ENCODE results near the gene FHOD1.

Gene FHOD1

DNA sequence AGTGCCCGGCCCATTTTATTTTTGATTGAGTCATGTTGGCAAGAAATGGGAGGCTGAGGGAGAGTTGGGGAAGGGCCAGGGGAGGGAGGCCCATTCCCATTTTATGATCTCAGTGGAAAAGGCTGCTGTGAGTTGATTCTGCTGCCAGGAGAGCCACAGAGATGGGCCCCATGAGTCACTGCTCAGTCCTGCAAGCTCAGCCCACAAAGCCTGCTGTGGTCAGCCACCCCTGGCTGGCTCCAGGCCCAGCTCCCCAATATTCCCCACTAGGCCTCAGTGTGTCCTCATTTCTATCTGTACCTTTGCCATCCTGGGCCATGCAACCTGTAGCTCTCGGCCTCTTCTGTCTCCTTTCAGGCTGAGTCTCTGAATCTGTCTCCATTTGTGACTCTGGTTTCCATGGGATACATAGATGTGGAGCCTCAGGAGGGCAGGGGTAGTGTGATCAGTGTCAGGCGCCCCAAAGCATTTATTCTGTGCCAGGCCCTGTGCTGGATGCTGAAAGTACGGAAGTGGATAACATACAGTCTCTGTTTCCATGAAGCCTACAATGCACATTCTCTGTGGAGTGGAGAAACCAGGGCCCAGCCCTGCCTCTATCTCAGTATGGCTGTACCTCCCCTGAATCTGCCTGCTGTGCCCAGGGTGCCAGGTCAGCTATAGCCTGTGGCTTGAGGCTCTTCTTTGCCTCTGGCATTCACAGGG is 30.2 kb upstream of the FHOD1 start:
- no peak for DNase-seq (ENCODE audit: low read depth in 2 of 2)

DNA sequence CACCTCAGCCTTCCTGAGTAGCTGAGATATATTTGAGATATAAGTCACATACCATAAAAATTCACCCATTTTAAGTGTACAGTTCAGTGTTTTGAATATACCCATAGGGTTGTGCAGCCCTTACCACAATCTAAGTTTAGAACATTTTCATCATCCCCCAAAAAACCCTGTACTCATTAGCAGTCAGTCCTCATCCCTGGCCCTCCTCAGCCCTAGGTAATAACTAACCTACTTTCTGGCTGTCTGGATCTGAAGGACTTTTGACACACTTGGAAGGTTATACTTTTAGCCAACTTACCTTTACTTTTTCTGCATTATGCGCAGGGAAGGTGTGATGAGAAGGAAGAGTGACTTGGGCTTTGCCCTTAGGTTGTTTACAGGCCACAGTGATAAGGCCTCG is 28.0 kb upstream of the FHOD1 start:
- DNase-seq (ENCODE audit: low read depth in 2 of 2), result no peak

DNA sequence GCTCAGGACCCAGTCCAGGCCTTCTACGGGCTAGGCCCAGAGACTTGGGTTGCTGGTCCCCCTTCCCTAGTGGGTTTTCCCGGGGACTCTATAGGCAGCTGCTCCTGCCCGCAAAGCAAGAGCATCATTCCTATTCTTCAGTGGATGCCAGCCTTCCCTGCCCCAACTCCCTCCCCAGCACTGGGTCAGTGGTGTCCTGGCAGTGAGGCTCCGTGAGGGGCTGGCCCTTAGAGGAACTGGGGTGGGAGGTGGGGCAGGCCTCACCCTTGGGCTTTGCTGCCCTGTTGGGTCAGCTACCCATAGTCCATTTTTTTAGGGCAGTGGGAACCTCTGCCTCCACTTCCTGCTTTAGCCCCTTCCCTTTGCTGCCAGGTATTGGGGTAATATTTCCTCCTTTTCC is 24.2 kb upstream of the FHOD1 start:
- DNase-seq (ENCODE audit: low read depth in 2 of 2), result no peak

- DNase-seq (ENCODE audit: low read depth in 2 of 2), result no peak
Observed at GRCh38 chr16:67270931-67271338, 23.7 kb upstream of the FHOD1 start.

DNA sequence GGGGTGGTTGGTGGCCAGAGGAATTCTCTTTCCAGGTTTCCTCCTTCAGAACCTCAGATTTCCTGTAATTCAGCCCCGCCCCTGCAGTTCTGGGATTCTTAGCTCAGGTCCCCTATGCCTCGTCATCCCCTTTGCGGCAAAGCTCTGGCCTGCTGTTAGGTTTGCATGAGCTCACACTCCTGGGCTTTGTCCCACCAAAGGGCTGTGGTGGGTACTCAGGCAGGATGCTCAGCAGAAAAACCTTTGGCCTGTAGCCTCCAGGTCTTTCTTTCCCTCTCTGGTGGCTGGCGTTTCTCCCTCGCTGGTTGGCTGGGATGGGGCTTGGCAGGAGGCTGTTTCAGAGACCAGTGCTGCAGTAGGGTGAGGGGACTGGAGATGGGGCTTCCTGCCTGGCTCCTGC is 22.5 kb upstream of the FHOD1 start:
- no peak for DNase-seq (ENCODE audit: low read depth in 2 of 2)

DNA sequence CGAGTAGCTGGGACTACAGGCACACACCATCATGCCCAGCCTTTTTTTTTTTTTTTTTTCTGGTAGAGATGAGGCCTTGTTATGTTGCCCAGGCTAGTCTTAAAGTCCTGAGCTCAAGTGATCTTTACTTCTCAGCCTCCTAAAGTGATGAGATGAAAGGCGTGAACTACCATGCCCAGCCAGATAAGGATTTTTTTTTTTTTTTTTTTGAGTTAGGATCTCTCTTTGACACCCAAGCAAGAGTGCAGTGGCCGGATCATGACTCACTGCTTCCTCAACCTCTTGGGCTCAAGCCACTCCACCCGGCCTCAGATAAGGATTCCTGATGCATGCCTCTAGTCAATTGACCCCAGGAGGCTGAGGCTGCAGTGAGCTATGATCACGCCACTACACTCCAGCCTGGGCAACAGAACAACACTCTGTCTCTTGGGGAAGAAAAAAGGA is 20.9 kb upstream of the FHOD1 start:
- no peak for DNase-seq (ENCODE audit: low read depth in 2 of 2)

DNA sequence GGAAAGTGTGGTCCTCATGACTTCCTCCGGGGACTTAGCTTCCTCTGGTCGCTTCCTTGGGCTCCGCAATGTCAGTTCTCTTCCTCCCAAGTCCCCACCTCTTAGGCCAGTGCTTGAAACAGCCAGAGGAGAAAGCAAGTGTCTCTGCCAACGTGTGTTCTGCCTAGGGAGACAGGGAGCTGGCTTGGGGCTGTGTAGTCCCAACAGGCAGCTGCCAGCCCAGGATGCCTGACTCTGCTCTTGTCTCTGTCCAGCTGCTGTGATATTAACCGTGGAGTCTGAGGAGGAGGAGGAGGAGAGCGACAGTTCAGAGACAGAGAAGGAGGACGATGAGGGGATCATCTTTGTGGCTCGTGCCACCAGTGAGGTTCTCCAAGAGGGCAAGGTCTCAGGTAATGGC is 18.6 kb upstream of the FHOD1 start:
- DNase-seq (ENCODE audit: low read depth in 2 of 2), result no peak

DNA sequence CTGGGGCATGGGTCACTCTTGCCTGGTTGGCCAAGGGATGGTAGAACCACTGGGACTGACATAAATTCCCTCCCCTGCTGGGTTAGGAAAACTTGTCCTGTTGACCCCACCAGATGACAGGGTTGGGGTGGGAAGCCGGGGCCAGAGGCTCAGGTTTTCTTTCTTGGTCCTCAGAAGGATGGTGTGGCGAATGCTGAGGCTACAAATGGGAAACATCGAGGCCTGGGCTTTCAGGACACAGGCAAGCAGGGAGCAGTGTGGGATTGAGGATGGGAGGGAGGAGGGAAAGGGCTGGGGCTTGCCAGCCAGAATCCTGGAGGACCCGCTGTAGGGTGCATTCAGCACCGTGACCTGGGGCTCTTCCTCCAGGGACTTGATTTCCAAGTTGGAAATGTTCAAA is 17.6 kb upstream of the FHOD1 start:
- DNase-seq (ENCODE audit: low read depth in 2 of 2), result no peak

- no peak for DNase-seq (ENCODE audit: low read depth in 2 of 2)
Observed at GRCh38 chr16:67264277-67264676, 17.0 kb upstream of the FHOD1 start.

GRCh38 chr16:67263201-67263600 is 15.9 kb upstream of the FHOD1 start:
- no peak for DNase-seq (ENCODE audit: low read depth in 2 of 2)

DNA sequence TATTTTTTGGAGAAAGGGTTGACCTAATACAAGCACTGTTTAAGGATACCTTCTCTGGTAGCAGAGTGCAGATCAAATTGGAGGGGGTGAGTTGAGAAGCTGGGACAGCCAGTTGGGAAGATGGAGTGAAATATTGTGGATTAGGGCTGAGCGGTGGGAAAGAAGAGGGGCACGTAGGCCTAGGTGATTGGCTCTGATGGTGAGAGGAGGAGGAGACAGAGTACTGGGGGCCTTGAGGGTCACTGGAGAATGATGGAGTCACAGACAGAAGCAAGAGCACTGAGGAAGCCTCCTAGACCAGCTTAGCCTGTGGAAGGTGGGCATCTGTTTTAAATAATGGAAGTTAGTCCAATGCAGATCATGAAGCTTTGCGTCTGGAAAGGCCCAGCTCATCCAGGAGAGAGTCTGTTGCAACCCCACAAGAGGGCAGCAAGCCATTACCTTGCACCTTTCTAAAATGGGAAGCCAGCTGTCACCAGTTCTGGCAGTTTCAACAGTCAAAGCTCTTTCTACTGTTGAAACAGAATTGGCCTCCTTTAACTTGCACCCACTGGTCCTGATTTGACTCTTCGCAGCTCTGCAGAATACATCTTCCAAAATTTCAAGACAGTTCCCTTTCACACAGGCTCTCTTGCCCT is 13.3 kb upstream of the FHOD1 start:
- no peak for DNase-seq (ENCODE audit: low read depth in 2 of 2)

GRCh38 chr16:67259705-67260104 is 12.4 kb upstream of the FHOD1 start:
- no peak for DNase-seq (ENCODE audit: low read depth in 2 of 2)

- DNase-seq (ENCODE audit: low read depth in 2 of 2), result no peak
Observed at GRCh38 chr16:67258161-67258835, 11.0 kb upstream of the FHOD1 start.

DNA sequence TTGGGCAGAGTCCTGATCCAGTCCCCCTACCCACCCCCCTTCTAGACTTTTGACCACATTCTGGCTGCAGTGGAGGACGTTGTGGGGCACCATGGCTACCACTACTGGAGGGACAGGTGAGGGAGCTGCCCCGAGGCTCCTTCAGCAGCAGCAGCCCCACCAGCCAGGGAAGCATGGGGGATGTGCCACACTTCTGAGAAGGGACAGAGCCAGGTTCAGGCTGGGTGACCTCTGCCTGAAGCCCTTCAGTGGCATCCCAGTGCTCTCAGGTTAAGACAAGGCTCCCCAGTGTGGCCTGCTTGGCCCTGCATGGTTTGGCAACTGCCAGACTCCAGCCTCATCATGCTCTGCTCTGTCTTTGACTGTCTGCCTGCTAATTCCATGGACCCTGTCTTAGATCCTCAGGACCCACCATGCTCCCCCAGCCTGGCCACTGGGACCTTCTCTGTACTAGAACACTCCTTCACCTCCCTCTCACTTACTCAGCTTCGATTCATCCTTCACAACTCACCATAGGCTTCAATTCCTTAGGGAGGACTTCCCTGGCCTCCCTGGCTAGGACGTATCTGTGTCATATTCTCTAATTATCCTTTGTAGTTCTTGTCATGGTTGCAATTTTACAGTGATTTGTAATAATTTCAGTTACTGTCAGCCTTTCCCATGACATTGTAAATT is 10.3 kb upstream of the FHOD1 start:
- DNase-seq (ENCODE audit: low read depth in 2 of 2), result no peak

- DNase-seq (ENCODE audit: low read depth in 2 of 2), result no peak
Observed at GRCh38 chr16:67256701-67257230, 9.5 kb upstream of the FHOD1 start.

DNA sequence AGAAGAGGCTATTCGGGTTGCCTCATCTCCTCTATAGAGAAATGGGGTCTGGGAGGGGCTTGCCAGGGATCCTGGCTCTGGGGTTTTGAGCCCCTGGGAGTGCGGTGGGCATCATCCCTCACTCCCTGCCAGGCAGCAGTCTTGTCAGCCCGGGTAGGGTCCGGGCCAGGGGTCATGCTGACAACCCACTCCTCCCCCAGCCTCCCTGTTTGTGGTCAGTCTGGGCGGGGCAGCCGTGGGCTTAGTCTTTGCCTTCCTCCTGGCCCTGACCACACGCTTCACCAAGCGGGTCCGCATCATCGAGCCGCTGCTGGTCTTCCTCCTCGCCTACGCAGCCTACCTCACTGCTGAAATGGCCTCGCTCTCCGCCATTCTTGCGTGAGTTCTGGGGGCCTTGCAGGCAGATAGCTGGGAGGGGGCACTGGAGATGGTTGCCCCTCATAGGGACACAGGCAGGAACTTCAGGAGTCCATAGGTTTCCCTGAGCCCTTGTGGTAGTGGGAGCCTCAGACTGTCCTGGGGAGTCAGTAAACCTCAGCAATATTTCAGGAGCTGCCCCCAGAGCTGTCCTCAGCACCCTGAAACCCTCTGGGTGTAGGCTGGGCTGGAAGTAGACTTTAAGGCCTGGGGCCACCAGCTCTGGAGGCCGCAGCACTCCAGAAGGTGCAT is 8.4 kb upstream of the FHOD1 start:
- no peak for DNase-seq (ENCODE audit: low read depth in 2 of 2)

DNA sequence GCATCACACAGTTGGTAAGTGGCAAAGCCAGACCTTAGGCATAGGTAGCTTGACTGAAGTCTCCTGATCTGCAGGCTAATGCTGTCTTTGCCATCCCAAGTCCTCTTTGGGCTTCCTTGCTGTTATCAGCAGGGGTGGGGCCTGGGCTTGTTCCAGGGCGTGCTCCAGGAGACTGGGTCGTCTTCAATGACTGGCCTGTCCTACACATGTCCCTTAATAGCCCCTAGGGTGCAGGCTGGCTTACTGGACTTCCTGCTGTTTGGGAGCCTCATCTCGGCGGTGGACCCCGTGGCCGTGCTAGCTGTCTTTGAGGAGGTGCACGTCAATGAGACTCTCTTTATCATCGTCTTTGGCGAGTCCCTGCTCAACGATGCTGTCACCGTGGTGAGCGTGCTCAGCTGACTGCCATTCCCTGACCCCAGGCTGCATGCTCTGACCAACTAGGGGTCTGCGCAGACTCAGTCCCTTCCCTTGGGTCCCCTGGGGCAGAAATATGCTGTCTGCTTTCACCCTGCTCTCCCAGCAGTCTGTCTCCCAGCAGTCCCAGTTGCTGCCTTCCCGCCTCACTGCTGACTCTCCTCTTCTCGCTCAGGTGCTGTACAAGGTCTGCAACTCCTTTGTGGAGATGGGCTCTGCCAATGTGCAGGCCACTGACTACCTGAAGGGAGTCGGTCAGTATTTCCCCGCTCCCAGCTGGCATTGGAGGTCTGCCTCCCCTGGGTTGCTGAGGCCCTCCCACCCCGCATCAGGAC is 7.7 kb upstream of the FHOD1 start:
- no peak for DNase-seq (ENCODE audit: low read depth in 2 of 2)

GRCh38 chr16:67252609-67253497 is 5.6 kb upstream of the FHOD1 start:
- DNase-seq (ENCODE audit: low read depth in 2 of 2), result no peak

DNA sequence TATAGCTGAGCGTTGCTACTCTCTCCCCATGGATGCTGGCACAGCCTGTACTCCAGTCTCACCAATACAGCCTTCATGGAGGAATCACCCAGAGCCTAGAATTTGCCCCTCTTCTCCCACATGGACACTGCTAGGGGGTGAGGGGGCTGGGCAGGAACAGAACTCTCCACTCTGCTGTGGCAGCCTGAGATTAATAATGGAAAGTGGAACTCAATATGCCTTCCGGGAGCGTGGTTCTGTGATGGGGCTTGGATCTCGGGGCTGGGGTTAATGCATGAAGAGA is 2.7 kb upstream of the FHOD1 start:
- DNase-seq (ENCODE audit: low read depth in 2 of 2), result no peak

Measured in stimulated activated CD8-positive, alpha-beta memory T cell treated with anti-CD3 and anti-CD28 coated beads, Interleukin-2, amount 100 ng/mL, for 1 hour (primary cell).